Activated B cell treated with CpG ODN at 0.5 μM for 24 hours (primary cell): ENCODE measurements around the gene C12orf56. TPM values are rescaled to one million over a fixed set of nuclear protein-coding genes. Genes with fewer than 3 reads are reported as not detected.
A peak's percentile ranks its signal among the peaks of the same experiment; 100 is the strongest.

Source experiments
- ATAC-seq: fragments of 200-7000 bp; cut with Tn5 transposase; one replicate; pipeline ENCODE4 v1.10.0; 2021; ENCODE audit warnings: low read depth, mild to moderate bottlenecking, moderate library complexity
- CTCF ChIA-PET: fragments of 350-600 bp; sonication (Branson Sonifier 250); formaldehyde crosslinking; loops from one replicate; lab custom pipeline; 2021; ENCODE audit warnings: antibody characterized with exemption; lab: Charles Lee
- POLR2A ChIA-PET: fragments of 350-600 bp; sonication (Branson Sonifier 250); formaldehyde crosslinking; loops from one replicate; lab custom pipeline; 2021; ENCODE audit warnings: antibody characterized with exemption; lab: Charles Lee
- DNase-seq: peaks from one replicate; pipeline ENCODE4 v3.0.0; 2022
- H3K27ac Mint-ChIP-seq: one replicate; pipeline ENCODE4 v1.8.0; 2020; ENCODE audit warnings: mixed read lengths
- H3K27me3 Mint-ChIP-seq: one replicate; pipeline ENCODE4 v1.8.0; 2021; ENCODE audit warnings: mixed read lengths
- H3K36me3 Mint-ChIP-seq: one replicate; pipeline ENCODE4 v1.8.0; 2021; ENCODE audit warnings: low read depth, mixed read lengths
- H3K4me1 Mint-ChIP-seq: one replicate; pipeline ENCODE4 v1.8.0; 2021; ENCODE audit warnings: mixed read lengths
- H3K4me3 Mint-ChIP-seq: one replicate; pipeline ENCODE4 v1.8.0; 2020; ENCODE audit warnings: mild to moderate bottlenecking, mixed read lengths
- H3K9me3 Mint-ChIP-seq: one replicate; pipeline ENCODE4 v1.8.0; 2020; ENCODE audit warnings: mixed read lengths
- CTCF ChIP-seq: fragments of 200-600 bp; IDR thresholded peaks from one replicate; pipeline ENCODE4 v1.8.0; 2022; ENCODE audit warnings: antibody characterized with exemption, mild to moderate bottlenecking
- intact Hi-C: fragments of 100-400 bp; cut with micrococcal nuclease; formaldehyde crosslinking; loops from one replicate; pipeline ENCODE4 v1.15.1; 2024
- total RNA-seq: library from RNA; stranded (reverse); gene quantifications from 2 replicates; pipeline ENCODE4 v1.2.3, GENCODE V29; 2022

The C12orf56 gene
- total RNA-seq, 1 donor from 2014 or later = not detected

- H3K9me3 Mint-ChIP-seq = no peaks in the 10 kb centered on the region
- CTCF ChIA-PET = interaction anchor here (0.9 to 2.9 kb wide), 8 partner anchors 17 to 838 kb away, joined by 3 to 14 read pairs (median 4); partner anchors contain the start of gene SRGAP1
These were observed 134.3 kb downstream of the C12orf56 start for GRCh38 chr12:64256166-64256800.

GRCh38 chr12:64255249-64255648, 135.3 kb downstream of the C12orf56 start:
- no peak for ATAC-seq
- TF ChIP-seq CTCF = no peak
- no peak overlapping the region for H3K27ac Mint-ChIP-seq
- no peak overlapping the region for H3K4me3 Mint-ChIP-seq
- ChIA-PET POLR2A (no interaction called here), CTCF (interaction anchor here (0.8 to 2.9 kb wide), 5 partner anchors 33 to 835 kb away, joined by 3 to 14 read pairs (median 12); partner anchors contain the start of genes KICS2 and SRGAP1)
- H3K9me3 Mint-ChIP-seq = no peaks in the 10 kb centered on the region
- intact Hi-C loops = no loop called here
- no peaks in the 10 kb centered on the region for H3K36me3 Mint-ChIP-seq
- no peak for DNase-seq
- H3K4me1 Mint-ChIP-seq = no peaks in the 10 kb centered on the region
- peaks cover 5% of the 10 kb centered on the region for H3K27me3 Mint-ChIP-seq

More at GRCh38 chr12:64256166-64256800, 134.3 kb downstream of the C12orf56 start:
- ATAC-seq (no peak), DNase-seq (no peak)
- Mint-ChIP-seq H3K36me3 (no peaks in the 10 kb centered on the region), H3K4me3 (no peak overlapping the region), H3K4me1 (no peaks in the 10 kb centered on the region), H3K27me3 (peaks cover 5% of the 10 kb centered on the region), H3K27ac (no peak overlapping the region)
- peak; percentile 32 for TF ChIP-seq CTCF
- POLR2A ChIA-PET = no interaction called here
- intact Hi-C loops = loop anchor here (1.0 kb wide), 4 partner anchors 412 to 584 kb away; partner anchors contain the start of gene SRGAP1

DNA sequence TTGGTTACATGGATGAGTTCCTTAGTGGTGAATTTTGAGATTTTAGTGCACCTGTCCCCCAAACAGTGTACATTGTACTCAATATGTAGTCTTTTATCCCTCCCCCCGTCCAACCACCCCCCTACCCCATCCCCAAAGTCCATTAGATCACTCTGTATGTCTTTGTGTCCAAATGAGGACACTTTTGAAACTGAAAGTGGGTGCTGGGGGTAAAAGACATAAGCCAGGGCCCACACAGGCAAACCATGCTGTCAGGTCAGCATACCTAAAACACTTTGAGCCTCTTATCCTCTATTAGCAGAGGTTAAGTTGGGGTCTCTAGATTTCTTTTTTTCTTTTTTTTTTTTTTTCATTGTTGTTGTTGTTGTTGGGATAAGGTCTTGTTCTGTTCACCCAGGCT, 137.2 kb downstream of the C12orf56 start:
- H3K27me3 Mint-ChIP-seq = peaks cover 9% of the 10 kb centered on the region
- no peaks in the 10 kb centered on the region for H3K4me1 Mint-ChIP-seq
- no peak for ATAC-seq
- POLR2A ChIA-PET = no interaction called here
- no peak for DNase-seq
- H3K4me3 Mint-ChIP-seq = no peak overlapping the region
- no peaks in the 10 kb centered on the region for H3K9me3 Mint-ChIP-seq
- H3K36me3 Mint-ChIP-seq = no peaks in the 10 kb centered on the region
- TF ChIP-seq CTCF = no peak
- intact Hi-C loops = no loop called here
- CTCF ChIA-PET = no interaction called here
- no peak overlapping the region for H3K27ac Mint-ChIP-seq

DNA sequence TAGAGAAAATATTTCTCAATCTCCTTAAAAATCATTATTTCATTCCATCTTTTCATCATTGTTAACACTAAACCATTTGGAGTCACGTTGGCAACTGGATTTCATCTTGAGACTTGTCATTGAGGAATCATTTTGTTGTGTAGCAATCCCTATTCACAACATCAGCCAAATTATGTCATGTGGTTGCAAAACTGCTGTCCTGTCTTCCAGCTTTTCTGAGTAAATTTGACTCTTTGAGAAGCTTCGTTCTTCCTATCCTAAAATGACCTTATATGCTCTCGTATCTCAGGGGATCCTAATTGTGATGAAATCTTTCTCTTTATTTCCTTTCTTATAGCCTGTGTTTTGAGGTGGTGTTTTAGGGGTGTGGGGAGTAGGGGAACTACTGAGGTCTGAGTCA, 137.9 kb downstream of the C12orf56 start:
- Mint-ChIP-seq H3K36me3 (no peaks in the 10 kb centered on the region), H3K27me3 (peaks cover 9% of the 10 kb centered on the region), H3K9me3 (no peaks in the 10 kb centered on the region), H3K27ac (no peak overlapping the region), H3K4me3 (no peak overlapping the region), H3K4me1 (no peaks in the 10 kb centered on the region)
- POLR2A ChIA-PET = no interaction called here
- CTCF ChIA-PET = interaction anchor here (0.6 kb wide), 1 partner anchor 351 kb away, joined by 3 read pairs; no protein-coding TSS in a partner anchor
- DNase-seq = no peak
- no peak for TF ChIP-seq CTCF
- intact Hi-C loops = no loop called here
- ATAC-seq = no peak

- Mint-ChIP-seq H3K27ac (no peak overlapping the region), H3K4me1 (no peaks in the 10 kb centered on the region), H3K4me3 (no peak overlapping the region), H3K36me3 (no peaks in the 10 kb centered on the region), H3K9me3 (no peaks in the 10 kb centered on the region), H3K27me3 (peaks cover 4% of the 10 kb centered on the region)
- POLR2A ChIA-PET = no interaction called here
- ATAC-seq (no peak), DNase-seq (no peak)
- intact Hi-C loops = no loop called here
- CTCF ChIA-PET = interaction anchor here (0.9 kb wide), 1 partner anchor 416 kb away, joined by 3 read pairs; no protein-coding TSS in a partner anchor
- no peak for TF ChIP-seq CTCF
These were observed 146.7 kb downstream of the C12orf56 start for GRCh38 chr12:64243809-64244208.
